Esophagus muscularis mucosa (tissue), 4 donors: ENCODE data around the gene IST1. TPM values are rescaled to one million over a fixed set of nuclear protein-coding genes. Genes with fewer than 3 reads are reported as not detected.

ENCODE experiments used
- DNase-seq: peaks from one replicate; pipeline ENCODE4 v3.0.0-alpha.2; 2017; ENCODE audit errors: extremely low spot score
- H3K27ac ChIP-seq, 4 donors: fragments of 200-600 bp; sonication (generic); replicated peaks in 1 of 4; 1 replicate in 3 of 4; 2 replicates in 1 of 4; pipeline ENCODE4 v1.5.1; 2016 to 2019; ENCODE audit warnings: mild to moderate bottlenecking in 1 of 4
- H3K27me3 ChIP-seq, 4 donors: fragments of 200-600 bp; sonication (generic); one replicate each; pipeline versions ENCODE4 v1.5.1 to v1.6.0; 2016 to 2019
- H3K36me3 ChIP-seq, 4 donors: fragments of 200-600 bp; sonication (generic); one replicate each; pipeline ENCODE4 v1.5.1; 2016 to 2019
- H3K4me1 ChIP-seq, 4 donors: fragments of 200-600 bp; sonication (generic); one replicate each; pipeline ENCODE4 v1.5.1; 2016 to 2019
- H3K4me3 ChIP-seq, 4 donors: fragments of 200-600 bp; sonication (generic); 1 replicate in 2 of 4; 2 replicates in 2 of 4; pipeline ENCODE4 v1.5.1; 2016 to 2019; ENCODE audit warnings: mild to moderate bottlenecking in 4 of 4, moderate library complexity in 1 of 4
- H3K9me3 ChIP-seq, 4 donors: fragments of 200-600 bp; sonication (generic); 1 replicate in 3 of 4; 2 replicates in 1 of 4; pipeline ENCODE4 v1.5.1; 2016 to 2019
- CTCF ChIP-seq, 3 experiments: fragments of 200-600 bp in 2 of 3; fragments of 450-650 bp in 1 of 3; sonication (generic) in 2 of 3; IDR thresholded peaks; one replicate each; pipeline ENCODE4 v1.5.1; 2017 to 2019; ENCODE audit warnings: antibody characterized with exemption in 3 of 3, mild to moderate bottlenecking in 2 of 3, moderate library complexity in 1 of 3
- EP300 ChIP-seq: sonication (generic); formaldehyde crosslinking; IDR thresholded peaks from one replicate; pipeline ENCODE4 v1.6.1; 2017; ENCODE audit warnings: antibody characterized with exemption
- POLR2A ChIP-seq: fragments of 450-650 bp; IDR thresholded peaks from one replicate; pipeline ENCODE4 v1.6.1; 2017; ENCODE audit warnings: antibody characterized with exemption, moderate library complexity, mild to moderate bottlenecking, low read depth
- POLR2AphosphoS5 ChIP-seq, 2 donors: sonication (generic); formaldehyde crosslinking; IDR thresholded peaks; one replicate each; pipeline ENCODE4 v1.6.1; 2017; ENCODE audit warnings: antibody characterized with exemption in 2 of 2
- WGBS: methylation state at CpG from one replicate; pipeline ENCODE4 v1.1.5; 2018; 5-methylcytosine and 5-hydroxymethylcytosine counted together
- intact Hi-C: fragments of 100-400 bp; cut with DNase I; formaldehyde crosslinking; loops from one replicate; pipeline ENCODE4 v1.15.1; 2023
- total RNA-seq, 4 donors: library from RNA; depleted of rRNA; stranded (reverse); fragments of >200 nt; gene quantifications; one replicate each; pipeline versions ENCODE4 v1.1.0 to v1.2.1, GENCODE V29; 2016

The IST1 gene
- total RNA-seq, 4 donors from 2014 or later, result 132 to 186 (median 166) TPM

- intact Hi-C loops, result no loop called here
- Histone ChIP-seq H3K27ac (no peak overlapping the region), H3K36me3 (peaks cover 0 to 53% (median 27%) of the 10 kb centered on the region in 4 donors), H3K4me3 (no peak overlapping the region), H3K9me3 (no peaks in the 10 kb centered on the region), H3K4me1 (no peaks in the 10 kb centered on the region), H3K27me3 (no peaks in the 10 kb centered on the region)
- WGBS, result 88% methylated on average over 4 of the region's 4 CpGs
- DNase-seq, result no peak
- TF ChIP-seq CTCF (IDR thresholded peaks at IDR 0.05) (no peak), POLR2AphosphoS5 (IDR thresholded peaks at IDR 0.05) (no peak), EP300 (no peak), POLR2A (no peak)
These were observed 22.1 kb upstream of the IST1 start for GRCh38 chr16:71873199-71873598.

GRCh38 chr16:71878911-71879310, 16.4 kb upstream of the IST1 start:
- H3K4me3 ChIP-seq, result no peak overlapping the region
- no peaks in the 10 kb centered on the region for H3K9me3 ChIP-seq
- H3K36me3 ChIP-seq, result peaks cover 0 to 57% (median 37%) of the 10 kb centered on the region in 4 donors
- intact Hi-C loops, result no loop called here
- DNase-seq, result no peak
- H3K4me1 ChIP-seq, result peaks cover 11 to 18% (median 16%) of the 10 kb centered on the region in 4 donors
- TF ChIP-seq POLR2A (no peak), POLR2AphosphoS5 (IDR thresholded peaks at IDR 0.05) (no peak), EP300 (no peak), CTCF (IDR thresholded peaks at IDR 0.05) (no peak)
- H3K27ac ChIP-seq, result no peak overlapping the region
- H3K27me3 ChIP-seq, result no peaks in the 10 kb centered on the region
- 58% methylated on average over 4 of the region's 4 CpGs for WGBS

GRCh38 chr16:71880176-71880575, 15.2 kb upstream of the IST1 start:
- Histone ChIP-seq H3K4me1 (peaks cover 11 to 26% (median 24%) of the 10 kb centered on the region in 4 donors), H3K27me3 (no peaks in the 10 kb centered on the region), H3K27ac (no peak overlapping the region), H3K4me3 (no peak overlapping the region), H3K36me3 (peaks cover 0 to 47% (median 33%) of the 10 kb centered on the region in 4 donors), H3K9me3 (no peaks in the 10 kb centered on the region)
- WGBS, result 73% methylated on average over 4 of the region's 4 CpGs
- intact Hi-C loops, result loop anchor here (5.0 to 10.0 kb wide), 2 partner anchors 82 to 155 kb away; partner anchors contain the start of gene PHLPP2
- no peak for DNase-seq
- TF ChIP-seq EP300 (no peak), POLR2AphosphoS5 (IDR thresholded peaks at IDR 0.05) (no peak), CTCF (IDR thresholded peaks at IDR 0.05) (no peak), POLR2A (no peak)

- Histone ChIP-seq H3K9me3 (no peaks in the 10 kb centered on the region), H3K4me1 (peaks cover 11 to 27% (median 25%) of the 10 kb centered on the region in 4 donors), H3K27me3 (no peaks in the 10 kb centered on the region), H3K27ac (peak overlapping the region; percentile 85 to 95 (median 91)), H3K36me3 (peaks cover 0 to 32% (median 17%) of the 10 kb centered on the region in 4 donors), H3K4me3 (peak overlapping the region; percentile 79 to 97 (median 92))
- intact Hi-C loops, result loop anchor here (2.0 to 10.0 kb wide), 3 partner anchors 74 to 158 kb away; partner anchors contain the start of genes AP1G1 and PHLPP2
- WGBS, result 9% methylated on average over 9 of the region's 9 CpGs
- TF ChIP-seq POLR2A, result no peak
- no peak for TF ChIP-seq EP300
- no peak for TF ChIP-seq POLR2AphosphoS5 (IDR thresholded peaks at IDR 0.05)
- peak; percentile 88 to 96 (median 91) for TF ChIP-seq CTCF (IDR thresholded peaks at IDR 0.05)
- peak; percentile 94 for DNase-seq
These were observed 12.7 kb upstream of the IST1 start for GRCh38 chr16:71882505-71883167.
